Transverse colon (tissue), 4 donors: ENCODE results near the gene COL24A1. TPM values are rescaled to one million over a fixed set of nuclear protein-coding genes. Genes with fewer than 3 reads are reported as not detected.
"Not testable (repeated sequence)": the region's sequence is repeated elsewhere in the genome, so short reads cannot be mapped to it uniquely, and the experiment has no call there.

ENCODE experiments used
- DNase-seq: peaks from one replicate; pipeline ENCODE4 v3.0.0-alpha.2; 2019
- H3K27ac ChIP-seq, 4 donors: fragments of 200-600 bp; sonication (generic); 2 replicates each; pipeline ENCODE4 v1.5.1; 2016 to 2018; ENCODE audit warnings: inconsistent platforms in 4 of 4
- H3K27me3 ChIP-seq: fragments of 200-600 bp; sonication (generic); 2 replicates; pipeline ENCODE4 v1.5.1; 2017; ENCODE audit warnings: inconsistent platforms
- H3K36me3 ChIP-seq, 4 donors: fragments of 200-600 bp; sonication (generic); 2 replicates each; pipeline ENCODE4 v1.5.1; 2017 to 2019; ENCODE audit warnings: inconsistent platforms in 4 of 4
- H3K4me1 ChIP-seq, 4 donors: fragments of 200-600 bp; sonication (generic); 2 replicates each; pipeline ENCODE4 v1.5.1; 2017 to 2020; ENCODE audit warnings: inconsistent platforms in 4 of 4
- H3K4me3 ChIP-seq, 4 donors: fragments of 200-600 bp; sonication (generic); 1 replicate in 1 of 4; 2 replicates in 3 of 4; pipeline versions ENCODE4 v1.5.1 to v1.6.1; 2017 to 2019; ENCODE audit warnings: inconsistent platforms in 4 of 4
- H3K9me3 ChIP-seq, 2 donors: fragments of 200-600 bp; sonication (generic); 2 replicates each; pipeline ENCODE4 v1.5.1; 2017 to 2019; ENCODE audit warnings: inconsistent platforms in 2 of 2
- CTCF ChIP-seq, 5 experiments: fragments of 200-600 bp in 3 of 5; fragments of 450-650 bp in 2 of 5; sonication (generic) in 3 of 5; IDR thresholded peaks; 1 replicate in 2 of 5; 2 replicates in 3 of 5; pipeline ENCODE4 v1.5.1; 2016 to 2017; ENCODE audit warnings: antibody characterized with exemption in 5 of 5, inconsistent platforms in 3 of 5, mild to moderate bottlenecking in 2 of 5, moderate library complexity in 1 of 5
- EP300 ChIP-seq: sonication (generic); formaldehyde crosslinking; IDR thresholded peaks from one replicate; pipeline ENCODE4 v1.6.1; 2017; ENCODE audit warnings: antibody characterized with exemption, low read depth
- POLR2A ChIP-seq: fragments of 450-650 bp; IDR thresholded peaks from one replicate; pipeline ENCODE4 v1.6.1; 2016; ENCODE audit warnings: antibody characterized with exemption, mild to moderate bottlenecking, moderate library complexity
- POLR2AphosphoS5 ChIP-seq, 3 donors: sonication (generic); formaldehyde crosslinking; IDR thresholded peaks; one replicate each; pipeline ENCODE4 v1.6.1; 2016; ENCODE audit warnings: antibody characterized with exemption in 3 of 3
- WGBS, 2 donors: methylation state at CpG; one replicate each; pipeline ENCODE4 v1.1.5; 2018; ENCODE audit warnings: low coverage in 1 of 2; 5-methylcytosine and 5-hydroxymethylcytosine counted together
- in situ Hi-C, 4 donors: fragments of 200-750 bp; cut with MboI; loops; one replicate each; pipeline versions ENCODE4 v1.15.0 to v1.15.1; 2017; ENCODE audit warnings: low sequenced_read_pairs in 3 of 4, low pct_ligation_motif_present in 1 of 4, low pct_unique_long_range_greater_than_20kb in 1 of 4
- intact Hi-C: fragments of 100-400 bp; cut with DNase I; formaldehyde crosslinking; loops from one replicate; pipeline ENCODE4 v1.15.1; 2023; ENCODE audit warnings: low total_unique reads
- total RNA-seq, 4 donors: library from RNA; depleted of rRNA; stranded (reverse); fragments of >200 nt; gene quantifications; one replicate each; pipeline ENCODE4 v1.1.0, GENCODE V29; 2016

Gene COL24A1
- total RNA-seq, 4 donors from 2014 or later, result 0.68 to 1.2 (median 0.93) TPM

- Histone ChIP-seq H3K4me1 (no peaks in the 10 kb centered on the region), H3K27me3 (no peaks in the 10 kb centered on the region), H3K36me3 (no peaks in the 10 kb centered on the region), H3K27ac (no peak overlapping the region), H3K4me3 (no peak overlapping the region), H3K9me3 (no peaks in the 10 kb centered on the region)
- no peak for DNase-seq
- intact Hi-C loops, result no loop called here
- WGBS, 2 donors, result 72% methylated on average over 1 of the region's 1 CpG; no CpG with 5 or more reads in 1 of the 2 donors
- TF ChIP-seq POLR2A, result no peak
- TF ChIP-seq EP300, result no peak
- TF ChIP-seq POLR2AphosphoS5 (IDR thresholded peaks at IDR 0.05), result no peak
- TF ChIP-seq CTCF (IDR thresholded peaks at IDR 0.05), result no peak
- in situ Hi-C loops, result no loop called here
Observed at GRCh38 chr1:85734931-85735330, 421.6 kb downstream of the COL24A1 start.

GRCh38 chr1:85718678-85719340 is 437.8 kb downstream of the COL24A1 start:
- in situ Hi-C loops (no loop called here), intact Hi-C loops (no loop called here)
- H3K4me1 ChIP-seq, result no peaks in the 10 kb centered on the region
- H3K27ac ChIP-seq, result no peak overlapping the region
- H3K9me3 ChIP-seq, result peaks cover 10 to 20% of the 10 kb centered on the region in 2 donors
- DNase-seq, result no peak
- H3K27me3 ChIP-seq, result no peaks in the 10 kb centered on the region
- 84 to 90% methylated on average over 5 to 7 of the region's 7 CpGs for WGBS, 2 donors
- H3K36me3 ChIP-seq, result no peaks in the 10 kb centered on the region
- TF ChIP-seq CTCF (IDR thresholded peaks at IDR 0.05) (no peak), POLR2AphosphoS5 (IDR thresholded peaks at IDR 0.05) (no peak), POLR2A (no peak), EP300 (no peak)
- no peak overlapping the region for H3K4me3 ChIP-seq

GRCh38 chr1:85714418-85715114 is 442.0 kb downstream of the COL24A1 start:
- H3K27ac ChIP-seq, H3K27me3 ChIP-seq, H3K4me1 ChIP-seq, H3K9me3 ChIP-seq, H3K36me3 ChIP-seq, intact Hi-C loops, DNase-seq, in situ Hi-C loops, H3K4me3 ChIP-seq: not testable (repeated sequence)
- WGBS, 2 donors, result 81 to 86% methylated on average over 8 to 14 of the region's 14 CpGs

- Histone ChIP-seq H3K9me3 (no peaks in the 10 kb centered on the region), H3K4me3 (peak overlapping the region; percentile 52 to 82 (median 66)), H3K27me3 (no peaks in the 10 kb centered on the region), H3K27ac (peak overlapping the region; percentile 89 to 91 (median 90)), H3K4me1 (peaks cover 3 to 21% (median 19%) of the 10 kb centered on the region in 4 donors), H3K36me3 (peaks cover 0 to 5% (median 0%) of the 10 kb centered on the region in 4 donors)
- intact Hi-C loops, result no loop called here
- WGBS, 2 donors, result 48 to 52% methylated on average over 4 to 6 of the region's 6 CpGs
- in situ Hi-C loops, result loop anchor here in 3 of 4 donors (10.0 kb wide), 1 partner anchor 404 kb away; no protein-coding TSS in a partner anchor
- DNase-seq, result peak; percentile 49
- no peak for TF ChIP-seq POLR2A
- TF ChIP-seq EP300, result no peak
- no peak for TF ChIP-seq POLR2AphosphoS5 (IDR thresholded peaks at IDR 0.05)
- peak in 1 of 5 experiments; percentile 15 for TF ChIP-seq CTCF (IDR thresholded peaks at IDR 0.05)
Observed at GRCh38 chr1:85708829-85709227, 447.7 kb downstream of the COL24A1 start.
